ENCODE data around the gene MYBPC1. TPM values are rescaled to one million over a fixed set of nuclear protein-coding genes. Genes with fewer than 3 reads are reported as not detected.
"Not testable (repeated sequence)": the region's sequence is repeated elsewhere in the genome, so short reads cannot be mapped to it uniquely, and the experiment has no call there.

MYBPC1 gene
- polyA plus RNA-seq, 3 donors: 0.39 to 1.7 TPM; not detected in 1

DNA sequence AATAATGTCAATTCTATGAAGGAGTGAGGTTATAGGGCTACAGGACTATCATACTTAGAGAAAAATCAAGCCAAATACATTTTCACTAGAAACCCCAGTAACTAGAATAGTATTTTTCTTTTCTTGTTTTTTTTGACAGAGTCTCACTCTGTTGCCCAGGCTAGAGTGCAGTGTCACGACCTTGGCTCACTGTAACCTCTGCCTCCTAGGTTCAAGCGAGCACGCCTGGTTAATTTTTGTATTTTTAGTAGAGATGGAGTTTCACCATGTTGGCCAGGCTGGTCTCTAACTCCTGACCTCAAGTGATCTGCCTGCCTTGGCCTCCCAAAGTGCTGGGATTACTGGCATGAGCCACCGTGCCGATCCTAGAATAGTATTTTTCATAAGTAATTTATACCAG, 139.7 kb downstream of the MYBPC1 start:
- not testable (repeated sequence) for DNase-seq

Other genes with a start within 250 kb of the MYBPC1 start
- gene ARL1, start 187.2 kb upstream of the MYBPC1 start, polyA plus RNA-seq (ENCODE audit: insufficient read length in 3 of 3): 100 to 1,000 TPM; 123 to 143 (median 142) TPM
- not detected for gene SPIC, start 119.6 kb upstream of the MYBPC1 start, polyA plus RNA-seq (ENCODE audit: insufficient read length in 3 of 3)
- gene CHPT1, start 102.7 kb downstream of the MYBPC1 start, polyA plus RNA-seq (ENCODE audit: insufficient read length in 3 of 3): 10 to 100 TPM; 33.1 to 43.0 (median 42.8) TPM
- 1 to 10 TPM in 1 of 3 donors, under 1 TPM in 2; 0.85 to 1.5 (median 0.97) TPM for gene SYCP3, start 144.5 kb downstream of the MYBPC1 start, polyA plus RNA-seq (ENCODE audit: insufficient read length in 3 of 3)
- 10 to 100 TPM; 28.2 to 43.6 (median 36.4) TPM for gene GNPTAB, start 236.0 kb downstream of the MYBPC1 start, polyA plus RNA-seq (ENCODE audit: insufficient read length in 3 of 3)